ENCODE results near the gene PSMB11.

GRCh38 chr14:23085458-23085857 is 43.4 kb downstream of the PSMB11 start:
- TF ChIP-seq CTCF (IDR thresholded peaks at IDR 0.05) (no peak), POLR2A (IDR thresholded peaks at IDR 0.05) (no peak)
